Measurements from ENCODE around the gene AKAP13. TPM values are rescaled to one million over a fixed set of nuclear protein-coding genes. Genes with fewer than 3 reads are reported as not detected.

Gene AKAP13
- polyA plus RNA-seq, 3 donors, result 47.9 to 99.7 (median 92.6) TPM

DNA sequence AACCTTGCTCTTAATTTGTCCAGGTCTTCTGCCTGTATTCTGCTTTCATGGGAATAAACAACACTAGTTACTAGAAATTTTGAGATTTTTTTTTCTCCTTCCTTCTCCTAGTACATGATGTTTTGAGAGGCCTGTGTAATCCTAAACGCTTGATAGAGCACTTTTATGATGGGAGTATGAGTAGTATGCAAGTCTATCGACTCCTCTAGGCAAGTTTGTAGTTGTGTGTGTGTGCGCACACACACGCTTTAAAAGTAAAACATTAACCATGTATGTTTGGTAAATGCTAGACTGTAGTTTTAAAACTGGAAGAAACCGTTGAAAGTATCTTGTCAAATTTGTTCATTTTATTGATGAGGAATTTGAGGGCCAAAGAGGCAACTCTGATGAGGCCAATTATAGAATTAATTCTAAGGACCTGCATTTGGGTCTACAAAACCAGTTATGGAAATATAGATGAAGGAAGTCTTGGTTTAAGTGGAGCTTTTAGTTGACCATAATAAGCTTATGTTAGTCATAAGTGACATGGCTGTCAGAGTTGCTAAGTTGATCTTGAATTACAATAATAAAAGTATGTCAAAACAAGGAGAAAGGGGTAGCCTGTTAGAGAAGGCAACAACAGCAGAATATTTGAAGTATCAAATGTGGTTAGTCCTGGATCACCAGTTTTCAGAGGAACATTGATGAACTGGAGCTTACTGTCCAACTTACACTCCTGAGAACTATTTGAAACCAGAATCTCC is 47.1 kb downstream of the AKAP13 start:
- Histone ChIP-seq H3K27me3 (ENCODE audit: control insufficient read depth in 2 of 2, insufficient read depth in 2 of 2, low read length in 2 of 2) (no peaks in the 10 kb centered on the region), H3K9ac (ENCODE audit: insufficient read depth, low read length, poor library complexity, severe bottlenecking) (no peak overlapping the region), H3K4me2 (replicated peaks; ENCODE audit: extremely low read depth, low read length, poor library complexity, severe bottlenecking) (no peak overlapping the region), H4K20me1 (ENCODE audit: insufficient read depth, low read length) (peaks cover 8% of the 10 kb centered on the region), H3K36me3 (replicated peaks in 1 of 2; ENCODE audit: control insufficient read depth in 1 of 2, insufficient read depth in 2 of 2, low read length in 2 of 2) (no peaks in the 10 kb centered on the region), H2AFZ (ENCODE audit: insufficient read depth, low read depth, low read length, poor library complexity, severe bottlenecking) (no peak overlapping the region), H3K27ac (ENCODE audit: low read depth in 1 of 2, low read length in 2 of 2) (no peak overlapping the region), H3K4me3 (replicated peaks in 1 of 3; ENCODE audit: low read depth in 2 of 3, low read length in 3 of 3) (no peak overlapping the region), H3K9me3 (replicated peaks in 1 of 2; ENCODE audit: control insufficient read depth in 1 of 2, insufficient read depth in 1 of 2, low read length in 2 of 2) (no peaks in the 10 kb centered on the region), H3K79me2 (ENCODE audit: insufficient read depth, low read length) (peaks cover 8% of the 10 kb centered on the region), H3K4me1 (ENCODE audit: control insufficient read depth in 1 of 2, insufficient read depth in 2 of 2, low read length in 2 of 2) (no peaks in the 10 kb centered on the region)
- Mint-ChIP-seq H3K4me1 (peaks cover 3% of the 10 kb centered on the region), H3K36me3 (no peaks in the 10 kb centered on the region), H3K27ac (no peak overlapping the region), H3K9me3 (peaks cover 0 to 2% (median 0%) of the 10 kb centered on the region in 7 donors), H3K27me3 (ENCODE audit: low read depth in 3 of 3) (no peaks in the 10 kb centered on the region), H3K4me3 (no peak overlapping the region)
- 96% methylated on average over 4 of the region's 5 CpGs for WGBS (ENCODE audit: insufficient coverage)
- intact Hi-C loops (cut with micrococcal nuclease), result loop anchor here in 1 of 2 donors (10.0 kb wide), 1 partner anchor 47 kb away; no protein-coding TSS in a partner anchor
- TF ChIP-seq CTCF (IDR thresholded peaks at IDR 0.05), result no peak
- no peak for DNase-seq

- Histone ChIP-seq H3K9ac (ENCODE audit: insufficient read depth, low read length, poor library complexity, severe bottlenecking) (no peak overlapping the region), H3K4me3 (replicated peaks in 1 of 3; ENCODE audit: low read depth in 2 of 3, low read length in 3 of 3) (no peak overlapping the region), H3K4me2 (replicated peaks; ENCODE audit: extremely low read depth, low read length, poor library complexity, severe bottlenecking) (no peak overlapping the region), H3K4me1 (ENCODE audit: control insufficient read depth in 1 of 2, insufficient read depth in 2 of 2, low read length in 2 of 2) (no peaks in the 10 kb centered on the region), H3K27ac (ENCODE audit: low read depth in 1 of 2, low read length in 2 of 2) (no peak overlapping the region), H3K9me3 (replicated peaks in 1 of 2; ENCODE audit: control insufficient read depth in 1 of 2, insufficient read depth in 1 of 2, low read length in 2 of 2) (peaks cover 3 to 4% of the 10 kb centered on the region in 2 donors), H2AFZ (ENCODE audit: insufficient read depth, low read depth, low read length, poor library complexity, severe bottlenecking) (no peak overlapping the region), H3K27me3 (ENCODE audit: control insufficient read depth in 2 of 2, insufficient read depth in 2 of 2, low read length in 2 of 2) (no peaks in the 10 kb centered on the region), H3K36me3 (replicated peaks in 1 of 2; ENCODE audit: control insufficient read depth in 1 of 2, insufficient read depth in 2 of 2, low read length in 2 of 2) (no peaks in the 10 kb centered on the region), H4K20me1 (ENCODE audit: insufficient read depth, low read length) (peaks cover 8% of the 10 kb centered on the region), H3K79me2 (ENCODE audit: insufficient read depth, low read length) (peaks cover 8% of the 10 kb centered on the region)
- H3K4me3 Mint-ChIP-seq, result no peak overlapping the region
- H3K36me3 Mint-ChIP-seq, result no peaks in the 10 kb centered on the region
- no peaks in the 10 kb centered on the region for H3K27me3 Mint-ChIP-seq (ENCODE audit: low read depth in 3 of 3)
- H3K9me3 Mint-ChIP-seq, result peaks cover 0 to 15% (median 5%) of the 10 kb centered on the region in 7 donors
- H3K4me1 Mint-ChIP-seq, result no peaks in the 10 kb centered on the region
- no peak for DNase-seq
- intact Hi-C loops (cut with micrococcal nuclease), result loop anchor here in 1 of 2 donors (10.0 kb wide), 1 partner anchor 45 kb away; no protein-coding TSS in a partner anchor
- TF ChIP-seq CTCF (IDR thresholded peaks at IDR 0.05), result no peak
- no peak overlapping the region for H3K27ac Mint-ChIP-seq
- 100% methylated on average over 1 of the region's 3 CpGs for whole genome bisulfite sequencing (ENCODE audit: insufficient coverage)
Observed at GRCh38 chr15:85429522-85429921, 49.1 kb downstream of the AKAP13 start.
